AG09319 (cell line): ENCODE results near the gene MYBBP1A.
"Not testable (repeated sequence)": the region's sequence is repeated elsewhere in the genome, so short reads cannot be mapped to it uniquely, and the experiment has no call there.

Experiments used
- DNase-seq: peaks from one replicate; pipeline ENCODE4 v3.0.0-alpha.2; 2010; ENCODE audit warnings: low read depth; ENCODE audit errors: extremely low read depth
- CTCF ChIP-seq: IDR thresholded peaks from 2 replicates; pipeline ENCODE4 v1.5.1; 2011; ENCODE audit warnings: low read depth, mild to moderate bottlenecking, inconsistent platforms, low read length, moderate library complexity

The MYBBP1A gene

GRCh38 chr17:4554997-4555799 is at the start of gene MYBBP1A:
MYBBP1A (minus strand) TSS chr17:4555384; CDS start chr17:4555324, 60 bp downstream.
- peak; percentile 5 for TF ChIP-seq CTCF
- DNase-seq = peak; percentile 88

- not testable (repeated sequence) for DNase-seq
Observed at GRCh38 chr17:4604736-4605135, 49.6 kb upstream of the MYBBP1A start.

- no peak for TF ChIP-seq CTCF
- peak; percentile 51 for DNase-seq
Observed at GRCh38 chr17:4604111-4604644, 49.0 kb upstream of the MYBBP1A start.

DNA sequence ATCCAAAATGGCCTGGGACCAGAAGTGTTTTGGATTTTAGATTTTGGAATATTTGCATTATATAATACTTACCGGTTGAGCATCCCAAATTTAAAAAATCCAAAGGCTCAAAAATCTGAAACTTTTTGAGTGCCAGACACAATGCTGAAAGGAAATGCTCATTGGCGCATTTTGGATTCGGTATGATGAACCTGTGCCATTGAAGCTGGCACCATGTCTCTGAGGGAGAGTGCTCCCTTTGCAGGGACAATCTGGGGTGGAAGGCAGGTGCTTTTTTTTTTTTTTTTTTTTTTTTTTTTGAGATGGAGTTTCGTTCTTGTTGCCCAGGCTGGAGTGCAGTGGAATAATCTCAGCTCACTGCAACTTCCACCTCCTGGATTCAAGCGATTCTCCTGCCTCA is 46.9 kb upstream of the MYBBP1A start:
- DNase-seq = no peak
- no peak for TF ChIP-seq CTCF

DNA sequence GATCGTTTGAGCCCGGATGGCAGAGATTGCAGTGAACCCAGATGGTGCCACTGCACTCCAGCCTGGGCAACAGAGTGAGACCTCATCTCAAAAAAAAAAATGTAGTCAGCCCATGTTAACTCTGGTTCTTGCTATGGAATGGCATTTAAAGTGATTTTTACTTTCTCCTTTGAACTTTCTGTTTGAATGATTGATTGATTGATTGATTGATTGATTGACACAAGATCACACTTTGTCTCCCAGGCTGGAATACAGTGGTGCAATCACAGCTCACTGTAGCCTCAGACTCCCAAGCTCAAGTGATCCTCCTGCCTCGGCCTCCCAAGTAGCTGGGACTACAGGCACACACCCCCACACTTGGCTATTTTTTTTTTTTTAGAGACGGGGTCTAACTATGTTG is 46.1 kb upstream of the MYBBP1A start:
- no peak for TF ChIP-seq CTCF
- no peak for DNase-seq

DNA sequence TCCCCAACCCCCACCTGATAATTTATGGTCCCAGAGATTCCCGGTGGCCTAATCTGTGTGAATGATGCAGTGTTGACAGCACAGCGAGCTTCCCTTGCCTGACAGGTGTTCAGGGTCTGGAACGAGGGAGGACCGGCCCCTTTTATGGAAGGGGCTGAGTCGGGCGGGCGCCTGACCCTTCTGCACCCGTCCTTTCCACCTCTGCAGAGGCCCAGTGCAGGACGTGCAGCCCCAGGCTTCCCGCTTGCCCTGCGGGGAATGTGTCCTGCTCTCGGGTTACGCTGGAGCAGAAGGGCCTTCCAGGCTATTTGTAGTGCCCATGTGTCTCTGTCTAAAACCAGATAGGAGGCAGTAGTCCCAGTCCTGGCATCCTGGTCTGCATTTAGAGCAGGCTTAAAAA is 45.4 kb upstream of the MYBBP1A start:
- no peak for TF ChIP-seq CTCF
- DNase-seq = no peak

DNA sequence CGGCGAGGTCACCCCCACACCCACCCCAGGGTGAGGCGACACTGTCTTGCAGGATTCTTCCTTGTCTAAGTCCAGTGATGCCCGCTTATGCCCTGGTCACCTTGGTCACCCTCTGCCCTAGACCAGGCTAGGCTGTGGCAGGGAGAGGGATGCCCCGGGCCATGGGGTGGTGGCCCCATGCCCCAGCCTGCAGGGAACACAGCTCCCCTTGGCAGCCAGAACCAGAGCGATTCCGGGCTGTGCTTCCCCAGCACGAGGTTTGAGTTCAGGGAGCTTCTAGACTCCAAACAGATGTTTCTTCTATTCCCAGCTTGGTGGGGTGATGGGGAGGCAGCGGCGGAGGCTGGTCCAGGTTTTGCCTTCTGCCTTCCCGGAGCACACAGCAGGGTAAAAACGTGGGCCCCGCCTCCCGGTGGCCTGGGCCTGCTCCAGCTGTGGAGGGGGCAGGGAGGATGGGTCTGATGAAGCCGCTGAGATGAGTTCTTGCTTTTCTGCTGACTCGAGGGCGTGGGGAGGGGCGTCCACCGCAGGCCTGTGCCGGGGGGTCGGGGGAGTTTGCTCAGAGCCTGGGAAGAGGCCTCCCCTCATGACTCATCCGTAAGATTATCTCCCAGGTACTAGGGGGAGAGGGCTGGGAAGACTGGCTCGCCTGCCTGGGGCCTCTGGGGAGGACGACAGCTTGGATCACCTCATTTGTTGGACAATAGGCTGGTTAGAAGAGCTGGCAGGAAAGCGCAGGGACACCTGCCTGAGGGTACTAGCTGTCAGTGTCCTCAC is 44.5 kb upstream of the MYBBP1A start:
- DNase-seq = no peak
- no peak for TF ChIP-seq CTCF
